Measurements from ENCODE around the gene NTHL1.
"Not testable (repeated sequence)": the region's sequence is repeated elsewhere in the genome, so short reads cannot be mapped to it uniquely, and the experiment has no call there.

Gene NTHL1

GRCh38 chr16:2042171-2042985 lies 5.3 kb downstream of the NTHL1 start:
- Mint-ChIP-seq H3K9me3 (no peaks in the 10 kb centered on the region), H3K4me3 (no peak overlapping the region), H3K27me3 (no peaks in the 10 kb centered on the region), H3K36me3 (no peaks in the 10 kb centered on the region), H3K27ac (no peak overlapping the region), H3K4me1 (peaks cover 9% of the 10 kb centered on the region)

DNA sequence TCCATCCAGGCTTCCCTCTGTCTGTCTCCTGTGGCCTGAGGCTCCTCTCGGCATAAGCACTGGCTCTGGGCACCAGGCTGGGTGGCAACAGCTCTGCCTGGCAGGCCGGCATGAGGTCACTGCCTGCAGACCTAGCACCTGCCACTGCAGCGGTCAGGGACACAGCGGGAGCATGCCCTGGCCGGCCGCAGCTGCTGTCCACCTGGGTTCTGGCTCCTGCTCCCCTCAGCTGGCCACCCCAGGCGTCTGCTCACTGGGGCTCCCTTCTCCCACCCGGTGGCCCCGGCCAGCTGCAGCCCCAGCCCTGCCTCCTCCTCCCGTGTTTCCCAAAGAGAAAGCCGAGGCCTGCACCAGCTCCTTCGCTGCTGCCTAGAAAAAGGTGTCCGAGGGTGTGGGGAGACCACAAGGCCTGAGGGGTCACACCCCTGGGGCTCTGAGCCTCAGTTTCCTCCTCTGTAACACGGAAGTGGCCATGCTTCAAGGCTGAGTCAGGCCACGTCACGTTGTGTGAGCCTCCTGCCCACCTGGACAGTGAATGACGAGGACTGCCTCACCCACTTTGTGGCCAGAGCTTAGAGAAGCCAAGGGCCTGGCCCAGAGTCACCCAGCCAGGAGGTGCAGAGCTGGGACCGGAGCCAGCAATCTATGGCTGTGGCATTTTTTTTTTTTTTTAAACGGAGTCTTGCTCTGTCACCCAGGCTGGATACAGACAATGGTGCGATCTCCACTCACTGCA lies 6.7 kb downstream of the NTHL1 start:
- Mint-ChIP-seq H3K27me3 (no peaks in the 10 kb centered on the region), H3K36me3 (no peaks in the 10 kb centered on the region), H3K4me1 (no peaks in the 10 kb centered on the region), H3K27ac (no peak overlapping the region), H3K4me3 (no peak overlapping the region), H3K9me3 (no peaks in the 10 kb centered on the region)

- H3K4me1 Mint-ChIP-seq: no peaks in the 10 kb centered on the region
- no peak overlapping the region for H3K4me3 Mint-ChIP-seq
- H3K27ac Mint-ChIP-seq: no peak overlapping the region
- no peaks in the 10 kb centered on the region for H3K27me3 Mint-ChIP-seq
- no peaks in the 10 kb centered on the region for H3K9me3 Mint-ChIP-seq
- no peaks in the 10 kb centered on the region for H3K36me3 Mint-ChIP-seq
These were observed 7.4 kb downstream of the NTHL1 start for GRCh38 chr16:2040041-2040786.

DNA sequence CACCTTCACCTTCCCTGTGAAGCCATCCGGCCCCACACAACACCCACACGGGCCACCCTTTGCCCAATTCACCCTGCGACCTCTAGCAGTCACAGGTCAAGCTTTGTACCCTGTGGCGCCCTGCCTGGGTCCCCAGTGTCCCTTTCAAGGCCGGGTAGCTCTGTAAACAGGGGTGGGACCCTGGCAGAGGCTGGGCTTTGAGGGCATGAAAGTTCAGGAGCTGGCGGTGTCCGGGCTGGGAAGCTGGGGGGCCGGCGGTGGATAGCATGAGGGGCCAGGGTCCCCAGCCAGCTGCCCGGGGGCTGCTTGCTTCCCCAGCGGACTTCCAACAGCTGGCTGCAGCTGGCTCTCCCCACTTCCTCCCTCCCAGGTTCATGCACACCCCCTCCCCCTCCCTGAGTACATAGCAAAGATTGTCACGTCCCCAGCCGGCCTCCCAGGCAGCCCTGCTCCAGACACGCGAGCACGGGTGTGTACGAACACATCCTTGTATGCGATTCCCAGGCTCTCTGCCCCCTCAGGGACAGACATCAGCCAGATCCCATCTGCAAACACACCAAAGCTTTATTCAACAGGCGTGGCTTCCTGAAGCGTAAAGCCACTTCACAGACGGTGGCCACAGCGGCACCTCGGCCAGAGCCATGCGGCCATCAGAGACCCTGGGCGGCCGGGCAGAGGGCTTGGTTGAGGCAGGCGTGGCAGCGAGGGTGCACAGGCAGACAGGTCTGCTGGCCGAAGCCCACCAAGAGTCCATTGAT lies 8.2 kb downstream of the NTHL1 start:
- H3K27ac Mint-ChIP-seq: no peak overlapping the region
- no peaks in the 10 kb centered on the region for H3K36me3 Mint-ChIP-seq
- no peak overlapping the region for H3K4me3 Mint-ChIP-seq
- no peaks in the 10 kb centered on the region for H3K4me1 Mint-ChIP-seq
- no peaks in the 10 kb centered on the region for H3K9me3 Mint-ChIP-seq
- H3K27me3 Mint-ChIP-seq: no peaks in the 10 kb centered on the region

GRCh38 chr16:2038382-2039231 lies 9.0 kb downstream of the NTHL1 start:
- Mint-ChIP-seq H3K27ac (no peak overlapping the region), H3K27me3 (no peaks in the 10 kb centered on the region), H3K4me3 (no peak overlapping the region), H3K36me3 (no peaks in the 10 kb centered on the region), H3K9me3 (no peaks in the 10 kb centered on the region), H3K4me1 (no peaks in the 10 kb centered on the region)

DNA sequence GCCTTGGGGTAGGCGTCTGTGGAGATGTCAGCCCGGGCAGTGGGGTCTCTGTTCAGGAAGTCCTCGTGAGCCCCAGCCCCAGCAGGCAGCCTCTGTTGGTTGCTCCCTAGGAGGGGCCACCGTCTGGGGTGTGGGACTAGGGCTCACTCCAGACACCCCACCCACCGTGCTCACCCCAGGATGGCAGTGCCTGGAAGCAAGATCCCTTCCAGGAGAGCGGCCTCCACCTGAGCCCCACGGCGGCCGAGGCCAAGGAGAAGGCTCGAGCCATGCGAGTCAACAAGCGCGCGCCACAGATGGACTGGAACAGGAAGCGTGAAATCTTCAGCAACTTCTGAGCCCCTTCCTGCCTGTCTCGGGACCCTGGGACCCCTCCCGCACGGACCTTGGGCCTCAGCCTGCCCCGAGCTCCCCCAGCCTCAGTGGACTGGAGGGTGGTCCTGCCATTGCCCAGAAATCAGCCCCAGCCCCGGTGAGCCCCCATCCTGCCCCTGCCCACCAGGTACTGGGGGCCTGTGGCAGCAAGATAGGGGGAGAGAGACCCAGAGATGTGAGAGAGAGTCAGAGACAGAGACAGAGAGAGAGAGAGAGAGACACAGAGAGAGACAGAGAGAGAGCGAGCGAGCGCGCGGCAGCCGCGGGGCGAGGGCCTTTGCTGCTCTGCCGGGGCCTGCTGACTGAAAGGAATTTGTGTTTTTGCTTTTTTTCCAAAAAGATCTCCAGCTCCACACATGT lies 9.8 kb downstream of the NTHL1 start:
- Mint-ChIP-seq H3K36me3 (no peaks in the 10 kb centered on the region), H3K27me3 (no peaks in the 10 kb centered on the region), H3K4me3 (no peak overlapping the region), H3K4me1 (no peaks in the 10 kb centered on the region), H3K27ac (no peak overlapping the region), H3K9me3 (no peaks in the 10 kb centered on the region)

GRCh38 chr16:2037115-2037514 lies 10.5 kb downstream of the NTHL1 start:
- Mint-ChIP-seq H3K4me1 (no peaks in the 10 kb centered on the region), H3K36me3 (no peaks in the 10 kb centered on the region), H3K9me3 (no peaks in the 10 kb centered on the region), H3K27me3 (no peaks in the 10 kb centered on the region), H3K27ac (no peak overlapping the region), H3K4me3 (no peak overlapping the region)

GRCh38 chr16:2036200-2036966 lies 11.3 kb downstream of the NTHL1 start:
- no peaks in the 10 kb centered on the region for H3K9me3 Mint-ChIP-seq
- no peaks in the 10 kb centered on the region for H3K4me1 Mint-ChIP-seq
- H3K36me3 Mint-ChIP-seq: no peaks in the 10 kb centered on the region
- no peaks in the 10 kb centered on the region for H3K27me3 Mint-ChIP-seq
- H3K4me3 Mint-ChIP-seq: no peak overlapping the region
- H3K27ac Mint-ChIP-seq: no peak overlapping the region

DNA sequence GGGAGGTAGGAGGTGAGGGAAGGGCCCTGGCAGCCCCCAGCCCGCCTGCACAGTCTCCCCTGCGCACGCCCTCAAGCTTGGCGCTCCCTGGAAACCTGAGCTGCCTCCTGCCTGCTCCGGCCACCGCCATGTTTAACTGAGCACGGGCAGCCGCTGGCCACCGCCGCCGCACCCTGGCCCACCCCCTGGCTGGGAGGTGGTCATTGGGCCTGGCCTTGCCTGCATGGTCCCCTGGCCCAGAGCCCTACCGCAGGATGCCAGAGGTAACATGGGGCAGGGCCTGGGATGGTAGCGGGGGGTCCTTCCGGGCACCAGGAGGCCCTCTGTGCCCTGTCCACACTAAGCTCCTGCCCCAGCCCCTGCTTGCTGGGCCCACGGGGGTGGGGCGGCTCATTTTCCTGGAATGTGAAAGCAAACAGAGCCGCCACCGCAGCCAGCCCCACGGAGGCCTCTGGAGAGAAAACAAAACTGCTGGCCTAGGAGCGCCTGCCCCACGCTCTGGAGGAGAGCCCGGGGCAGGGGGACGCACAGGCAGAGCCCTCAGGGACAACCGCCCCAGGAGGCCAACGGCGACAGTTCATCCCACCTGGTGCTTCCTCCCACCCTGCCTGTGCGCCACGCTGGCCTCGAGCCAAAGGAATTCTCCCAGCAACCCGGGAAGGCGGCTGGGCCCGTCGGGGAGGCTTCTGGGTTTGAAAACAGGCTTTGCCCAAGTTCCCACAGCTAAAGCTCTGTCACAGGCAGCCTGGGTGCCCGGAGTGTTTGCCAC lies 12.0 kb downstream of the NTHL1 start:
- Mint-ChIP-seq H3K36me3 (no peaks in the 10 kb centered on the region), H3K27me3 (no peaks in the 10 kb centered on the region), H3K4me1 (no peaks in the 10 kb centered on the region), H3K4me3 (no peak overlapping the region), H3K27ac (no peak overlapping the region), H3K9me3 (no peaks in the 10 kb centered on the region)

GRCh38 chr16:2034696-2035430 lies 12.8 kb downstream of the NTHL1 start:
- Mint-ChIP-seq H3K4me3 (no peak overlapping the region), H3K4me1 (no peaks in the 10 kb centered on the region), H3K9me3 (no peaks in the 10 kb centered on the region), H3K27ac (no peak overlapping the region), H3K36me3 (no peaks in the 10 kb centered on the region), H3K27me3 (no peaks in the 10 kb centered on the region)

- not testable (repeated sequence) for H3K4me3 Mint-ChIP-seq
These were observed 13.5 kb downstream of the NTHL1 start for GRCh38 chr16:2033909-2034695.

More at GRCh38 chr16:2033909-2034695, 13.5 kb downstream of the NTHL1 start:
- not testable (repeated sequence) for H3K27me3 Mint-ChIP-seq, H3K36me3 Mint-ChIP-seq, H3K27ac Mint-ChIP-seq, H3K9me3 Mint-ChIP-seq, H3K4me1 Mint-ChIP-seq
